ENCODE data around the gene SMIM15. TPM values are rescaled to one million over a fixed set of nuclear protein-coding genes. Genes with fewer than 3 reads are reported as not detected.

Gene SMIM15, protein sequence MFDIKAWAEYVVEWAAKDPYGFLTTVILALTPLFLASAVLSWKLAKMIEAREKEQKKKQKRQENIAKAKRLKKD
- total RNA-seq (2021; ENCODE audit: unreplicated experiment) (83.9 TPM), Bru-seq, nascent RNA (percentile 98 among the genes with signal in this experiment), BruChase-seq, experiment 1, labeled RNA remaining after a 6-hour chase (percentile 98 among the genes with signal in this experiment), BruChase-seq, experiment 2, labeled RNA remaining after a 2-hour chase (percentile 99 among the genes with signal in this experiment)
- polyA plus RNA-seq (2012), result 44.8 and 59.5 TPM in 2 replicates
- long read RNA-seq, transcript SMIM15-201 (3 exons, 2,889 nt), result major isoform, 153 of 171 reads
- long read RNA-seq, partial matches to known transcripts, result 3 of 171 reads
- long read RNA-seq, other reads (novel, unspliced or antisense), result 13 of 171 reads

GRCh38 chr5:61162010-61162831 is at the start of gene SMIM15:
SMIM15 (minus strand) TSS chr5:61162468; CDS start chr5:61160171, 2,297 bp downstream.
- DNase-seq (ENCODE audit: low read depth, low spot score), result peak; percentile 79
- Histone ChIP-seq H3K9ac (ENCODE audit: low read length) (peak within 1 kb of the TSS; percentile 98), H3K9me2 (ENCODE audit: insufficient read depth) (no peaks in the 10 kb centered on the region), H3K27ac (ENCODE audit: low read depth, low read length) (peak within 1 kb of the TSS; percentile 87), H4K20me1 (ENCODE audit: insufficient read depth) (no peaks in the 10 kb centered on the region), H3K79me2 (ENCODE audit: insufficient read depth, low read length) (peaks cover 68% of the 10 kb centered on the region), H2AFZ (ENCODE audit: low read depth, low read length, poor library complexity, severe bottlenecking) (no peak within 1 kb of the TSS), H3K9me3 (ENCODE audit: control insufficient read depth in 1 of 2, insufficient read depth in 1 of 2, low read depth in 1 of 2, low read length in 2 of 2) (no peaks in the 10 kb centered on the region), H3K4me1 (ENCODE audit: control insufficient read depth in 1 of 2, insufficient read depth in 2 of 2, low read length in 2 of 2) (peaks cover 0 to 16% of the 10 kb centered on the region in 2 experiments; a peak in 2 of 4 replicates), H3K36me3 (ENCODE audit: control insufficient read depth in 1 of 2, insufficient read depth in 2 of 2, low read length in 2 of 2) (peaks cover 28 to 31% of the 10 kb centered on the region in 2 experiments; a peak in 3 of 4 replicates), H3K4me3 (replicated peaks in 1 of 2; ENCODE audit: low read depth in 1 of 2, low read length in 2 of 2) (peak within 1 kb of the TSS; percentile 92 to 95), H3K4me2 (ENCODE audit: low read length) (peak within 1 kb of the TSS; percentile 72), H3K27me3 (ENCODE audit: insufficient read depth, low read length) (no peaks in the 10 kb centered on the region)
- ChIA-PET POLR2A (no interaction called here), RAD21 (ENCODE audit: low non-redundant PET in 1 of 2, low total read pairs in 2 of 2, uncharacterized antibody in 2 of 2, unreplicated experiment in 2 of 2) (no interaction called here), CTCF (no interaction called here)
- peak; percentile 94 for ATAC-seq
- TSS peak; percentile 55 for BruUV-seq (replicated peaks)
- intact Hi-C loops (cut with micrococcal nuclease), result loop anchor here (2.0 to 5.0 kb wide), 3 partner anchors 169 to 480 kb away; no protein-coding TSS in a partner anchor
- no peak for TF ChIP-seq EZH2 (IDR thresholded peaks at IDR 0.05)
- no peak for TF ChIP-seq SRF (IDR thresholded peaks at IDR 0.05; ENCODE audit: low read depth)
- TF ChIP-seq ZNF274 (IDR thresholded peaks at IDR 0.05; ENCODE audit: low read depth, low read length), result no peak
- TF ChIP-seq FOSL1 (IDR thresholded peaks at IDR 0.05; ENCODE audit: low read depth), result no peak
- peak; percentile 90 for TF ChIP-seq POLR2AphosphoS5 (IDR thresholded peaks at IDR 0.05; ENCODE audit: low read depth, low read length)
- TF ChIP-seq, protein P1, sequence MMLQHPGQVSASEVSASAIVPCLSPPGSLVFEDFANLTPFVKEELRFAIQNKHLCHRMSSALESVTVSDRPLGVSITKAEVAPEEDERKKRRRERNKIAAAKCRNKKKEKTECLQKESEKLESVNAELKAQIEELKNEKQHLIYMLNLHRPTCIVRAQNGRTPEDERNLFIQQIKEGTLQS (IDR thresholded peaks at IDR 0.05), result no peak
- TF ChIP-seq ZFX (IDR thresholded peaks at IDR 0.05), result peak; percentile 87
- TF ChIP-seq ELF1 (IDR thresholded peaks at IDR 0.05; ENCODE audit: borderline replicate concordance, low read depth), result peak; percentile 91
- no peak for TF ChIP-seq REST (IDR thresholded peaks at IDR 0.05; ENCODE audit: low read depth)
- peak; percentile 84 for TF ChIP-seq MAX (IDR thresholded peaks at IDR 0.05)
- TF ChIP-seq JUND (IDR thresholded peaks at IDR 0.05), result 0 out of 2 replicates have a peak, but pooled peaks have one; percentile 24
- no peak for TF ChIP-seq TCF7L2 (IDR thresholded peaks at IDR 0.05; ENCODE audit: borderline replicate concordance, extremely low read depth, insufficient read depth, insufficient read length)
- no peak for TF ChIP-seq CEBPB (IDR thresholded peaks at IDR 0.05; ENCODE audit: low read depth)
- TF ChIP-seq CBX3 (IDR thresholded peaks at IDR 0.05; ENCODE audit: low read depth), result peak; percentile 41; the same call in 1 of the 2 replicates
- TF ChIP-seq, protein P2, sequence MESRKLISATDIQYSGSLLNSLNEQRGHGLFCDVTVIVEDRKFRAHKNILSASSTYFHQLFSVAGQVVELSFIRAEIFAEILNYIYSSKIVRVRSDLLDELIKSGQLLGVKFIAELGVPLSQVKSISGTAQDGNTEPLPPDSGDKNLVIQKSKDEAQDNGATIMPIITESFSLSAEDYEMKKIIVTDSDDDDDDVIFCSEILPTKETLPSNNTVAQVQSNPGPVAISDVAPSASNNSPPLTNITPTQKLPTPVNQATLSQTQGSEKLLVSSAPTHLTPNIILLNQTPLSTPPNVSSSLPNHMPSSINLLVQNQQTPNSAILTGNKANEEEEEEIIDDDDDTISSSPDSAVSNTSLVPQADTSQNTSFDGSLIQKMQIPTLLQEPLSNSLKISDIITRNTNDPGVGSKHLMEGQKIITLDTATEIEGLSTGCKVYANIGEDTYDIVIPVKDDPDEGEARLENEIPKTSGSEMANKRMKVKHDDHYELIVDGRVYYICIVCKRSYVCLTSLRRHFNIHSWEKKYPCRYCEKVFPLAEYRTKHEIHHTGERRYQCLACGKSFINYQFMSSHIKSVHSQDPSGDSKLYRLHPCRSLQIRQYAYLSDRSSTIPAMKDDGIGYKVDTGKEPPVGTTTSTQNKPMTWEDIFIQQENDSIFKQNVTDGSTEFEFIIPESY (IDR thresholded peaks at IDR 0.05; ENCODE audit: extremely low read depth, insufficient replicate concordance, low read length), result peak; percentile 8
- peak; percentile 95 for TF ChIP-seq YY1 (IDR thresholded peaks at IDR 0.05; ENCODE audit: extremely low read depth, insufficient replicate concordance, low read depth, low read length)
- peak; percentile 85 for TF ChIP-seq SIN3A (IDR thresholded peaks at IDR 0.05; ENCODE audit: low read depth)
- TF ChIP-seq EGR1 (IDR thresholded peaks at IDR 0.05; ENCODE audit: low read depth), result peak; percentile 76
- no peak for TF ChIP-seq EZH2phosphoT487 (IDR thresholded peaks at IDR 0.05; ENCODE audit: borderline replicate concordance)
- peak; percentile 48; the same call in 1 of the 2 replicates for TF ChIP-seq SP1 (IDR thresholded peaks at IDR 0.05; ENCODE audit: low read depth)

Measured in HCT116 (cell line).